ENCODE data around the gene LCE1F. TPM values are rescaled to one million over a fixed set of nuclear protein-coding genes. Genes with fewer than 3 reads are reported as not detected.

The LCE1F gene
- total RNA-seq, 4 donors from 2014 or later, result not detected

- intact Hi-C loops (cut with DNase I), result no loop called here
- 83% methylated on average over 1 of the region's 1 CpG for WGBS
- Histone ChIP-seq H3K27ac (replicated peaks in 1 of 4) (no peak overlapping the region), H3K36me3 (no peaks in the 10 kb centered on the region), H3K4me1 (peaks cover 0 to 4% (median 0%) of the 10 kb centered on the region in 4 donors), H3K4me3 (no peak overlapping the region), H3K27me3 (peaks cover 0 to 4% (median 0%) of the 10 kb centered on the region in 4 donors), H3K9me3 (no peaks in the 10 kb centered on the region)
- DNase-seq (ENCODE audit: extremely low spot score), result no peak
- TF ChIP-seq POLR2AphosphoS5 (IDR thresholded peaks at IDR 0.05) (no peak), EP300 (IDR thresholded peaks at IDR 0.05) (no peak), CTCF (IDR thresholded peaks at IDR 0.05) (no peak), POLR2A (IDR thresholded peaks at IDR 0.05; ENCODE audit: low read depth) (no peak)
Observed at GRCh38 chr1:152801333-152801732, 26.4 kb downstream of the LCE1F start.

GRCh38 chr1:152806576-152806975 lies 31.6 kb downstream of the LCE1F start, which contains the start of gene LCE1C:
TSS of gene LCE1C (minus strand) at chr1:152806651. CDS start at chr1:152805478, 1,173 bp downstream.
- 58% methylated on average over 3 of the region's 3 CpGs for WGBS
- H3K4me3 ChIP-seq, result no peak within 1 kb of the TSS

GRCh38 chr1:152811050-152811449 lies 36.1 kb downstream of the LCE1F start:
- Histone ChIP-seq H3K27me3 (no peaks in the 10 kb centered on the region), H3K36me3 (no peaks in the 10 kb centered on the region), H3K4me1 (no peaks in the 10 kb centered on the region), H3K27ac (replicated peaks in 1 of 4) (no peak overlapping the region), H3K4me3 (no peak overlapping the region), H3K9me3 (no peaks in the 10 kb centered on the region)
- TF ChIP-seq POLR2AphosphoS5 (IDR thresholded peaks at IDR 0.05) (no peak), CTCF (IDR thresholded peaks at IDR 0.05) (no peak), EP300 (IDR thresholded peaks at IDR 0.05) (no peak), POLR2A (IDR thresholded peaks at IDR 0.05; ENCODE audit: low read depth) (no peak)
- 73% methylated on average over 2 of the region's 2 CpGs for WGBS
- intact Hi-C loops (cut with DNase I), result no loop called here
- DNase-seq (ENCODE audit: extremely low spot score), result no peak

More at GRCh38 chr1:152806576-152806975, 31.6 kb downstream of the LCE1F start, which contains the start of gene LCE1C:
- TF ChIP-seq POLR2AphosphoS5 (IDR thresholded peaks at IDR 0.05), result no peak
- no peak for TF ChIP-seq POLR2A (IDR thresholded peaks at IDR 0.05; ENCODE audit: low read depth)
- no peak for TF ChIP-seq EP300 (IDR thresholded peaks at IDR 0.05)
- no peak for TF ChIP-seq CTCF (IDR thresholded peaks at IDR 0.05)
- Histone ChIP-seq H3K4me1 (peaks cover 0 to 4% (median 0%) of the 10 kb centered on the region in 4 donors), H3K27ac (replicated peaks in 1 of 4) (no peak within 1 kb of the TSS), H3K27me3 (peaks cover 0 to 4% (median 0%) of the 10 kb centered on the region in 4 donors), H3K36me3 (no peaks in the 10 kb centered on the region), H3K9me3 (no peaks in the 10 kb centered on the region)
- intact Hi-C loops (cut with DNase I), result no loop called here
- DNase-seq (ENCODE audit: extremely low spot score), result no peak

GRCh38 chr1:152811671-152812070 lies 36.7 kb downstream of the LCE1F start, which contains the start of gene LCE1B:
TSS of gene LCE1B (plus strand) at chr1:152811971. CDS start at chr1:152812447, 476 bp downstream.
- no peak for TF ChIP-seq EP300 (IDR thresholded peaks at IDR 0.05)
- TF ChIP-seq CTCF (IDR thresholded peaks at IDR 0.05), result no peak
- TF ChIP-seq POLR2AphosphoS5 (IDR thresholded peaks at IDR 0.05), result no peak
- no peak for TF ChIP-seq POLR2A (IDR thresholded peaks at IDR 0.05; ENCODE audit: low read depth)
- intact Hi-C loops (cut with DNase I), result no loop called here
- H3K4me1 ChIP-seq, result no peaks in the 10 kb centered on the region
- DNase-seq (ENCODE audit: extremely low spot score), result peak; percentile 53
- no peaks in the 10 kb centered on the region for H3K27me3 ChIP-seq
- 86% methylated on average over 2 of the region's 2 CpGs for whole genome bisulfite sequencing
- no peak within 1 kb of the TSS for H3K4me3 ChIP-seq
- H3K36me3 ChIP-seq, result no peaks in the 10 kb centered on the region
- H3K9me3 ChIP-seq, result no peaks in the 10 kb centered on the region
- no peak within 1 kb of the TSS for H3K27ac ChIP-seq (replicated peaks in 1 of 4)

GRCh38 chr1:152817309-152817708 lies 42.4 kb downstream of the LCE1F start:
- intact Hi-C loops (cut with DNase I), result no loop called here
- H3K27ac ChIP-seq (replicated peaks in 1 of 4), result no peak overlapping the region
- no peak overlapping the region for H3K4me3 ChIP-seq
- no peak for TF ChIP-seq POLR2AphosphoS5 (IDR thresholded peaks at IDR 0.05)
- TF ChIP-seq CTCF (IDR thresholded peaks at IDR 0.05), result no peak
- DNase-seq (ENCODE audit: extremely low spot score), result no peak
- no peaks in the 10 kb centered on the region for H3K4me1 ChIP-seq
- no peaks in the 10 kb centered on the region for H3K27me3 ChIP-seq
- H3K36me3 ChIP-seq, result no peaks in the 10 kb centered on the region
- no peaks in the 10 kb centered on the region for H3K9me3 ChIP-seq
- WGBS, result 90% methylated on average over 6 of the region's 6 CpGs

Measured in esophagus muscularis mucosa (tissue), 4 donors.